Left lung (tissue), 10 donors: Measurements from ENCODE around the gene BANP. TPM values are rescaled to one million over a fixed set of nuclear protein-coding genes. Genes with fewer than 3 reads are reported as not detected.
"Not testable (repeated sequence)": the region's sequence is repeated elsewhere in the genome, so short reads cannot be mapped to it uniquely, and the experiment has no call there.

Experiments used
- ATAC-seq: fragments of 200-7000 bp; cut with Tn5 transposase; one replicate; pipeline ENCODE4 v1.9.1; 2020; ENCODE audit warnings: moderate library complexity
- DNase-seq, 4 donors: peaks; one replicate each; pipeline ENCODE4 v3.0.0-alpha.2; 2013 to 2020
- H3K27ac ChIP-seq, 2 donors: fragments of 200-600 bp; sonication (generic) in 1 of 2; one replicate each; pipeline versions ENCODE4 v1.5.0 to v1.8.0; 2020 to 2021
- H3K27me3 ChIP-seq, 2 donors: fragments of 200-600 bp; sonication (generic) in 1 of 2; one replicate each; pipeline versions ENCODE4 v1.5.0 to v1.8.0; 2020 to 2021
- H3K36me3 ChIP-seq, 2 donors: fragments of 200-600 bp; sonication (generic) in 1 of 2; one replicate each; pipeline versions ENCODE4 v1.5.0 to v1.8.0; 2020 to 2021
- H3K4me1 ChIP-seq, 2 donors: fragments of 200-600 bp; one replicate each; pipeline ENCODE4 v1.8.0; 2021
- H3K4me3 ChIP-seq, 2 donors: fragments of 200-600 bp; sonication (generic) in 1 of 2; one replicate each; pipeline versions ENCODE4 v1.5.0 to v1.8.0; 2020 to 2021; ENCODE audit warnings: mild to moderate bottlenecking in 1 of 2
- H3K9me3 ChIP-seq, 2 donors: fragments of 200-600 bp; sonication (generic) in 1 of 2; one replicate each; pipeline versions ENCODE4 v1.5.0 to v1.8.0; 2020 to 2021
- CTCF ChIP-seq, 2 donors: fragments of 200-600 bp; sonication (generic) in 1 of 2; IDR thresholded peaks; one replicate each; pipeline versions ENCODE4 v1.5.0 to v1.8.0; 2021; ENCODE audit warnings: antibody characterized with exemption in 2 of 2
- intact Hi-C, 2 donors: fragments of 100-400 bp; cut with DNase I; formaldehyde crosslinking; loops; one replicate each; pipeline versions ENCODE4 v1.11.2 to v1.14.2; 2022
- polyA plus RNA-seq, 6 donors: library from polyadenylated mRNA; unstranded; fragments of 120-200 nt; gene quantifications; one replicate each; pipeline ENCODE4 v1.2.1, GENCODE V29; 2013; ENCODE audit not compliant: insufficient read length in 6 of 6
- total RNA-seq, 2 donors: library from RNA; stranded (reverse); fragmentation: NEBNext Ultra II Directional; extraction: Animal tissue kit (Norgen Biotek cat#: 25700); gene quantifications; one replicate each; pipeline ENCODE4 v1.2.1, GENCODE V29; 2021
- donor health status: DM: no; HTN: yes; CAD: no.
- donor health status: DM: no; HTN: no; CAD: no.

BANP gene
- total and polyA plus RNA-seq, 8 donors, result 19.3 to 35.9 (median 23.8) TPM

DNA sequence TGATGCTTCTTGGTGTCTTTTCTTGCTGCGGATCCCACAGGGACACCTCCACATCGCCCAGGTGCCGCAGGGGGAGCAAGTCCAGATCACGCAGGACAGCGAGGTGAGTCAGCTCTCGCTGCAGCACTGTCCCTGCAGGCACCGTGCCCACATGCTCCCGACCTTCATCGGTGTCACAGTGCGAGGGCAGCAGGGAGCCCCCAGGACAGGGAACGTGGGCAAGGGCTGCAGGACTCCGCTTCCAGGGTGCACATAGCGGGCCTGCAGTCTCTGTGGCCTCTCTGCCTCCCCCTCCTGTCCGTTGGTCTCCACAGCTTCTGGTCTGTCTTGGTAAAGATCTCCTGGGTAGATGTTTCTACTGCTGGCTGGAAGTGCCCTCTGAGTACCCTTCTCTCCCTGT, 84.1 kb downstream of the BANP start:
- intact Hi-C loops, result no loop called here
- Histone ChIP-seq H3K27ac (no peak overlapping the region), H3K4me3 (no peak overlapping the region), H3K4me1 (no peaks in the 10 kb centered on the region), H3K9me3 (no peaks in the 10 kb centered on the region), H3K36me3 (peaks cover 0 to 66% of the 10 kb centered on the region in 2 donors), H3K27me3 (no peaks in the 10 kb centered on the region)
- ATAC-seq (no peak), DNase-seq (peak in 1 of 4 donors; percentile 57)
- no peak for TF ChIP-seq CTCF (IDR thresholded peaks at IDR 0.05)

GRCh38 chr16:88035884-88036639, 84.8 kb downstream of the BANP start:
- ATAC-seq, H3K27ac ChIP-seq, H3K9me3 ChIP-seq, H3K27me3 ChIP-seq, intact Hi-C loops, H3K4me1 ChIP-seq, H3K4me3 ChIP-seq: not testable (repeated sequence)
- DNase-seq, result peak in 1 of 4 donors; percentile 41
- peaks cover 0 to 60% of the 10 kb centered on the region in 2 donors for H3K36me3 ChIP-seq

DNA sequence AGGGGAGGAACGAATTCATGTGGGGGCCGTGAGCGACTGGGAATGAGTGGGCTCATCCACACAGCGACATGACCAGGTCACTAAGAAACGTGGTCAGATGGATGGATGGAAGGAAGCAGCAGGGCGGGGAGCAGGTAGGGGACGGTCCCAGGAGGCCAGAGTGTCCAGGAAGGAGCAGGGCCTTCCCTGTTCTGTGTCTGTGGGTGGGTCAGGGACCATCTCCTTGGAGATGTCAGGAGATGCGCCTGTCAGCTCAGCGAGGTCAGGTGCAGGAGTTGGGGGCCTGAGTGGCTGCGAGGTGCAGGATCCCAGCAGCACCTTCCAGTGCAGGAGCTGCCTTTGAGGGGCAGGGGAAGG, 85.4 kb downstream of the BANP start:
- ATAC-seq, intact Hi-C loops, DNase-seq, H3K4me3 ChIP-seq, H3K27me3 ChIP-seq, H3K4me1 ChIP-seq, H3K27ac ChIP-seq, H3K9me3 ChIP-seq: not testable (repeated sequence)
- peaks cover 0 to 58% of the 10 kb centered on the region in 2 donors for H3K36me3 ChIP-seq

DNA sequence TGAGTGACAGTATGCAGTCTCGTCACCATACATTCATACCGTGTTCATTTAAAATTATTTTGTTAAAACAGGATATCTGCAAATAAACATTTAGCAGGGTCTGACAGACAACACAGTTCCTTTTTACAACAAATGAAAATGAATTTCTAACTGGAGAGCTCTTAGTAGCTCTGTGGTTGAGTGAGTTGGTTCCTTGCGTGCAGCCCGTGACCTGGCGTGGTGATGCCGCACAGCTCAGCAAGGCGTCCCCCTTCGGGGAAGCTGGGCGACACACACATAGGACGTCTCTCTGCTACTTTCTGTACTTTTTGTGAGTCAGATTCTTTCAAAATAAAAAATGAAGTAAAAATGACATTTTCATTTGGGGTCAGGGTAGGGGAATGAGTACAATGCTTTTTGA, 86.1 kb downstream of the BANP start:
- H3K27ac ChIP-seq, H3K4me3 ChIP-seq, H3K4me1 ChIP-seq, DNase-seq, intact Hi-C loops, ATAC-seq, H3K27me3 ChIP-seq, H3K9me3 ChIP-seq: not testable (repeated sequence)
- peaks cover 0 to 58% of the 10 kb centered on the region in 2 donors for H3K36me3 ChIP-seq

DNA sequence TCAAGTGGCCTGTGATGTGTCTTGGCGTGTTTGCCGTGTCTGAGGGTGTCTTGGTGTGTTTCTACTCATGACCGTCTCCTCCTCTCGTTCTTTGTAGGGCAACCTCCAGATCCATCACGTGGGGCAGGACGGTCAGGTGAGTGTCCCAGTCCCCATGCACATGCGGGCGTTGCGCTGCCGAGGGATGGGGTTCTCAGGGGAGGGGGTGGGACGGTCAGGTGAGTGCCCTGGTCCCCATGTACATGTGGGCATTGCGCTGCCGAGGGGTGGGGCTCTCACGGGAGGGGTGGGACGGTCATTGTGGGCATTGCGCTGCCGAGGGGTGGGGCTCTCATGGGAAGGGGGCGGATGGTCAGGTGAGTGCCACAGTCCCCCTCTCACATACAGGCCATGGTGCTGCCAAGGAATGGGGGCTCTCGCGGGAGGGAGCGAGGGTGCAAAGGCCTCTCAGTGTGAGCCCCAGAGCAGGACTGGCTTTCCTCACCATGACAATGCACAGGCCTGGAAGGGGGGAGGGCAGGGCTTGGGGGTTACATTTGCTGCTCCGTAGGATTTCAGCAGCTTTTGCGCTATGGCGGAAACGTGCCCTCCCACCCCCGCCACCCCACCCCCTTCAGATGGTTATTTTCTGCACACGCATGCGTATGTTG, 86.8 kb downstream of the BANP start:
- DNase-seq, result peak in 1 of 4 donors; percentile 43
- ATAC-seq, result not testable (repeated sequence)

GRCh38 chr16:88038526-88038908, 87.3 kb downstream of the BANP start:
- H3K9me3 ChIP-seq, H3K27me3 ChIP-seq, intact Hi-C loops, H3K4me1 ChIP-seq, ATAC-seq, H3K4me3 ChIP-seq, H3K27ac ChIP-seq: not testable (repeated sequence)
- H3K36me3 ChIP-seq, result peaks cover 0 to 50% of the 10 kb centered on the region in 2 donors
- DNase-seq, result peak in 1 of 4 donors; percentile 39

More for the DNA sequence above, 86.8 kb downstream of the BANP start:
- intact Hi-C loops, H3K9me3 ChIP-seq, H3K4me1 ChIP-seq, H3K4me3 ChIP-seq, H3K27ac ChIP-seq, H3K27me3 ChIP-seq: not testable (repeated sequence)
- peaks cover 0 to 55% of the 10 kb centered on the region in 2 donors for H3K36me3 ChIP-seq

DNA sequence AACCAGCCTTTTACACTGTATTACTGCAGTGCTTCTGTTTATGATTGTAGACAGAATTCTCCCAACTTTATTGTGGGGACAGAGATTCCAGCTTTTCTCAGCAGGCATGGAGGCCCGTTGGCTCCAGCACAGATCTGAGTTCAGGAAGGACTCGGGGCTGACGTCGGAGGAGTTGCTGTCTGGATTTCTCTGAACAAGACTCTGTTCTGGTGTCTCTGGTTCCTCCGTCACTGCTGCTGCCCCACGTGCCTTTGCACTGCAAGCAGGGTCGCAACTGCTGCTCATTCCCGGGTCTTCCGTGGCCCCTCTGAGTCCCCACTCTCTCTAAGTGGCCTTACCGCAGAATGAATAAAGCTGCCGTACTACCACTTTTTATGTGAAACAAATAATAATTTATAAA, 88.4 kb downstream of the BANP start:
- DNase-seq, result no peak
- ATAC-seq, result no peak
- no peaks in the 10 kb centered on the region for H3K9me3 ChIP-seq
- H3K27me3 ChIP-seq, result no peaks in the 10 kb centered on the region
- TF ChIP-seq CTCF (IDR thresholded peaks at IDR 0.05), result no peak
- peaks cover 0 to 47% of the 10 kb centered on the region in 2 donors for H3K36me3 ChIP-seq
- no peaks in the 10 kb centered on the region for H3K4me1 ChIP-seq
- H3K4me3 ChIP-seq, result no peak overlapping the region
- no peak overlapping the region for H3K27ac ChIP-seq
- intact Hi-C loops, result no loop called here

GRCh38 chr16:88040196-88040876, 89.1 kb downstream of the BANP start:
- H3K9me3 ChIP-seq, H3K27ac ChIP-seq, H3K27me3 ChIP-seq, intact Hi-C loops, H3K4me1 ChIP-seq, ATAC-seq, H3K4me3 ChIP-seq: not testable (repeated sequence)
- DNase-seq, result peak in 1 of 4 donors; percentile 37
- H3K36me3 ChIP-seq, result peaks cover 0 to 42% of the 10 kb centered on the region in 2 donors

DNA sequence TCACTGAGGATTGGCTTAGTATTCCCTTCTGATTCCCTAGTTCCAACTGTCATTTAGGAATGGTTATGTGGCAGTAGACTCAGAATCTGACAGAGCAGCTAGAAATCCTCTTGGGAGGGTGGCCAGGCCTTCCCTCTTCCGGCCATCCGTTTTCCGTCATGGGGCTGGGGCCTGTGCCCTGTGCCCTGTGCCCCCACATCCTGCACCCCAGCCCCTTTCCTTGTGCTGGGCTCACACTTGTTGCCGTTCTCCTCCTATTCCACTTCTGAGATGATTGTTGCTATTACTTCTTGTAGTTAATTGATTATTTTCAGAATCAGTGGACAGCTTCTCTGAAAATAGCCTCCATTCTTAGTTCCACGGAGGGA, 89.6 kb downstream of the BANP start:
- ATAC-seq, H3K27ac ChIP-seq, H3K27me3 ChIP-seq, H3K9me3 ChIP-seq, DNase-seq, H3K4me1 ChIP-seq, intact Hi-C loops, H3K4me3 ChIP-seq: not testable (repeated sequence)
- peaks cover 0 to 42% of the 10 kb centered on the region in 2 donors for H3K36me3 ChIP-seq

GRCh38 chr16:88041506-88041905, 90.3 kb downstream of the BANP start:
- ATAC-seq, DNase-seq, H3K4me3 ChIP-seq, H3K4me1 ChIP-seq, H3K27me3 ChIP-seq, H3K27ac ChIP-seq, intact Hi-C loops, H3K9me3 ChIP-seq: not testable (repeated sequence)
- peaks cover 0 to 39% of the 10 kb centered on the region in 2 donors for H3K36me3 ChIP-seq

DNA sequence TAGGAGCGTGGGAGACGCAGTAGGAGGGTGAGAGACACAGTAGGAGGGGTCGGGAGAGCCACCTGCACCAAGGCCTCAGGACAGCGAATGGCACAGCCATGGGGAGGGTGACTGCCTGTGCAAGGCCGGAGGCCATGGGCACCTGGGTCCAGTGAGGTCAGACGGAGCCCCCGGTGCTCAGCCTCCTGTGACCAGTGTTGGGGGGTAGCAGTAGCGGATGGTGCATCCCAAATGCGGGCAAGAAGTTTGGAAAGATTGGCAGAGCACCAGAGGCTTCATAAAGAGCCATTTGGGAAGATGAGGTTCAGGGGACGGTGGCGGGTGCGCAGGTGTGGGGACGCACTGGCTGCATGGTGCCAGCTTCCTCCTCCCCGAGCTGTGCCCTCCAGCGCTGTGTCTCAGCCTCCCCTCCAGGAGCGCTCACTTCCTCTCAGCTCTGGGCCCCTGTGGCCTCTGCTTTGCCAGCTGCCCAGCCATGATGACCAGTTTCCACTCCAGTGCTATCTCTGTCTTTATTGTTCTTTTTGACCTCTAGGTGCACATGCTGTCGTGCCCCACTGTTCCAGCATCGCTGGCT, 90.8 kb downstream of the BANP start:
- intact Hi-C loops, result not testable (repeated sequence)

More for the DNA sequence above, 90.8 kb downstream of the BANP start:
- not testable (repeated sequence) for H3K4me3 ChIP-seq, H3K4me1 ChIP-seq, H3K9me3 ChIP-seq, ATAC-seq, H3K27me3 ChIP-seq, H3K27ac ChIP-seq
- peak in 1 of 4 donors; percentile 49 for DNase-seq
- peaks cover 0 to 35% of the 10 kb centered on the region in 2 donors for H3K36me3 ChIP-seq
